Calu3 (cell line): ENCODE results near the gene TCF4. TPM values are rescaled to one million over a fixed set of nuclear protein-coding genes. Genes with fewer than 3 reads are reported as not detected.
A peak's percentile ranks its signal among the peaks of the same experiment; 100 is the strongest.

Experiments used
- BruUV-seq: library from RNA; stranded (reverse); fragments of 400-500 nt; replicated peaks from 2 replicates; lab custom pipeline; 2021; lab: Mats Ljungman, UMichigan
- CTCF ChIA-PET: fragments of 300-600 bp; sonication (Branson Sonifier 250); formaldehyde crosslinking; loops from one replicate; lab custom pipeline; 2022; ENCODE audit warnings: antibody characterized with exemption; lab: Charles Lee
- DNase-seq: peaks from one replicate; pipeline ENCODE4 v3.0.0; 2022
- H3K27ac Mint-ChIP-seq: one replicate; pipeline ENCODE4 v1.8.0; 2022; ENCODE audit warnings: mixed read lengths; ENCODE audit not compliant: unreplicated experiment
- H3K27me3 Mint-ChIP-seq: one replicate; pipeline ENCODE4 v1.8.0; 2022; ENCODE audit warnings: mixed read lengths; ENCODE audit not compliant: unreplicated experiment
- H3K36me3 Mint-ChIP-seq: one replicate; pipeline ENCODE4 v1.8.0; 2022; ENCODE audit warnings: mild to moderate bottlenecking, moderate library complexity, mixed read lengths; ENCODE audit not compliant: insufficient read depth, unreplicated experiment
- H3K4me1 Mint-ChIP-seq: one replicate; pipeline ENCODE4 v1.8.0; 2022; ENCODE audit warnings: mild to moderate bottlenecking, low read depth, mixed read lengths; ENCODE audit not compliant: unreplicated experiment
- H3K4me3 Mint-ChIP-seq: one replicate; pipeline ENCODE4 v1.8.0; 2022; ENCODE audit warnings: mild to moderate bottlenecking, low read depth, moderate library complexity, mixed read lengths; ENCODE audit not compliant: unreplicated experiment
- H3K9me3 Mint-ChIP-seq: one replicate; pipeline ENCODE4 v1.8.0; 2022; ENCODE audit warnings: low read depth, mixed read lengths; ENCODE audit not compliant: unreplicated experiment
- intact Hi-C: fragments of 100-400 bp; cut with micrococcal nuclease; formaldehyde crosslinking; loops from one replicate; pipeline ENCODE4 v1.10.0; 2022; ENCODE audit not compliant: unreplicated experiment
- total RNA-seq: library from RNA; stranded (reverse); gene quantifications from 2 replicates; pipeline ENCODE4 v1.2.3, GENCODE V29; 2022
- TF ChIP-seq, protein P1 (sequence below): fragments of 200-600 bp; IDR thresholded peaks from one replicate; pipeline ENCODE4 v1.8.0; 2022; ENCODE audit warnings: antibody characterized with exemption; ENCODE audit not compliant: unreplicated experiment

The TCF4 gene
- total RNA-seq, 1 experiment from 2014 or later, result 0.21 TPM

DNA sequence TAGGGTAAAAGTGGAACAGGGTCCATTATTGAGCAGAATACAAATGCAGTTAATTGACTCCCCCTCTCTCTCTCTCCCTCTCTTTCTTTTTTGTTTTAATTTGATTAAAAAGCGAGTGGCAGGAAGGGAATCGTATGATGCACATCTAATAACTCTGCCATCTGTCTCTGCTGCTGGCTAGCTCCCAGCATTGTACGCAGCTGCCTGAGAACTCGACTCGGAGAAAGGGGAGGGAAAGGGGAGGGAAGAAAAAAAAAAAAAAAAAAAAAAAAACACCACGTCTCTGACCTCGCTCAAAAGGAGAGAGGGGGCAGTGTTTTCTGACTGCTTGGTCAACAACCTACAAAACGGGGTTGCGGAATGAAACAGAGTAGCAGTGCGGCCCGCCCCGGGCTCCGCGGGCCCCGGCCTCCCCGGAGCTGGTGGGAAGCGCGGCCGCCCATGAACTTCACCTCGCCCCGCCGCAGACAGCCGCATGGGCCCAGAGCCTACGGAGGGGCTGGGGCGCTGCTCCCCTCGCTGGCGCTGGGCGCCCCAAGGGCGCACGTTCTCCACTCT is 265.7 kb downstream of the TCF4 start:
- H3K4me3 Mint-ChIP-seq, result peak overlapping the region; percentile 45
- CTCF ChIA-PET, result interaction anchor here (0.6 to 0.7 kb wide), 2 partner anchors 64 to 134 kb away, joined by 4 to 5 read pairs; no protein-coding TSS in a partner anchor
- no peaks in the 10 kb centered on the region for H3K9me3 Mint-ChIP-seq
- intact Hi-C loops, result loop anchor here (10.0 kb wide), 1 partner anchor 87 kb away; no protein-coding TSS in a partner anchor
- no peak for DNase-seq
- H3K27me3 Mint-ChIP-seq, result peaks cover 7% of the 10 kb centered on the region
- TF ChIP-seq, protein P1, sequence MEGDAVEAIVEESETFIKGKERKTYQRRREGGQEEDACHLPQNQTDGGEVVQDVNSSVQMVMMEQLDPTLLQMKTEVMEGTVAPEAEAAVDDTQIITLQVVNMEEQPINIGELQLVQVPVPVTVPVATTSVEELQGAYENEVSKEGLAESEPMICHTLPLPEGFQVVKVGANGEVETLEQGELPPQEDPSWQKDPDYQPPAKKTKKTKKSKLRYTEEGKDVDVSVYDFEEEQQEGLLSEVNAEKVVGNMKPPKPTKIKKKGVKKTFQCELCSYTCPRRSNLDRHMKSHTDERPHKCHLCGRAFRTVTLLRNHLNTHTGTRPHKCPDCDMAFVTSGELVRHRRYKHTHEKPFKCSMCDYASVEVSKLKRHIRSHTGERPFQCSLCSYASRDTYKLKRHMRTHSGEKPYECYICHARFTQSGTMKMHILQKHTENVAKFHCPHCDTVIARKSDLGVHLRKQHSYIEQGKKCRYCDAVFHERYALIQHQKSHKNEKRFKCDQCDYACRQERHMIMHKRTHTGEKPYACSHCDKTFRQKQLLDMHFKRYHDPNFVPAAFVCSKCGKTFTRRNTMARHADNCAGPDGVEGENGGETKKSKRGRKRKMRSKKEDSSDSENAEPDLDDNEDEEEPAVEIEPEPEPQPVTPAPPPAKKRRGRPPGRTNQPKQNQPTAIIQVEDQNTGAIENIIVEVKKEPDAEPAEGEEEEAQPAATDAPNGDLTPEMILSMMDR, result no peak
- H3K4me1 Mint-ChIP-seq, result no peaks in the 10 kb centered on the region
- no peaks in the 10 kb centered on the region for H3K36me3 Mint-ChIP-seq
- no TSS peak for BruUV-seq
- H3K27ac Mint-ChIP-seq, result no peak overlapping the region

DNA sequence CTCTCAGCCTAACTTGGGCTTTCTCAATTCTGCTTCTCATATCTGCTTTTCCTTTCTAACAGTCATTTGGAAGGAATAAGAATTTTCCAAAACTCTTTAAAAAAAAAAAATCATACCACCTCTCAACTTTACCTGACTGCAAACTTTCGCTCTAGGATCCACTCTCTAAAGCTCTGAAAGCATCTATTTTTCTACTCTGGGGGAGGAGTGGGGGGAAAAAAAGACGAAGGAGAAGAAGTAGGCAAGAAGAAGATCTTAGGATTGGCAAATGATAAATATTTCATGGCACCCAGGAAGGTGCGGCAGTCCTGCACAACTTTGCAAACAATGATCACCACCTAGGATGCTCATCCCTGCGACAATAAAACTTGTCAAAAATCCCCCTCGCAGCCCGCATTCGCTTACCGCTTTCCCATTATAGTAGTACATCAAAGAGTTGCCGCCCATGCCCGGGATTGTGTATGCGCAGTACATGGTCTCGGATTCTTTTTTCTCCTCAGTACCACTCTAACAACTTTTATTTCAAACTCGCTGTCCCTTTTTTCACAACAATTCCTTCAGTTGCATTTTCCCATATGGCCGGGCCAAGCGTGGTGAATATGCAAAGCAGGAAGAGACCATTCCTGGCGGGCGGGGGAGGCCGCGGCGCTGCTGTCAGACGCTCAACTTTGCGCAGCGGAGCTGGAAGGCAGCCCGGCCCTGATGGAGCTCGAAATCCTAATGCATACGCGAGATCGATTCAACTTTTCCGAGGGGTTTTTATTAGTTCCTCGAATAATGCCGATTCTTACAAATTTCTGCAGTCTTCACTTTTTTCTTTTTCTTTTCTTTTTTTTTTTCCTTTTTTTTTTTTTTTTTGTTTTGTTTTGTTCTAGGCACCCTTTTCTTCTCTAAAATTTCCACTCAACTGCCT is 266.5 kb downstream of the TCF4 start:
- peak; percentile 35 for DNase-seq
- no peaks in the 10 kb centered on the region for H3K36me3 Mint-ChIP-seq
- BruUV-seq, result no TSS peak
- intact Hi-C loops, result loop anchor here (10.0 kb wide), 1 partner anchor 87 kb away; no protein-coding TSS in a partner anchor
- TF ChIP-seq, protein P1, result no peak
- H3K27ac Mint-ChIP-seq, result no peak overlapping the region
- H3K4me3 Mint-ChIP-seq, result peak overlapping the region; percentile 45
- H3K9me3 Mint-ChIP-seq, result no peaks in the 10 kb centered on the region
- H3K4me1 Mint-ChIP-seq, result no peaks in the 10 kb centered on the region
- CTCF ChIA-PET, result interaction anchor here (0.6 to 0.7 kb wide), 2 partner anchors 65 to 135 kb away, joined by 4 to 5 read pairs; no protein-coding TSS in a partner anchor
- peaks cover 7% of the 10 kb centered on the region for H3K27me3 Mint-ChIP-seq

DNA sequence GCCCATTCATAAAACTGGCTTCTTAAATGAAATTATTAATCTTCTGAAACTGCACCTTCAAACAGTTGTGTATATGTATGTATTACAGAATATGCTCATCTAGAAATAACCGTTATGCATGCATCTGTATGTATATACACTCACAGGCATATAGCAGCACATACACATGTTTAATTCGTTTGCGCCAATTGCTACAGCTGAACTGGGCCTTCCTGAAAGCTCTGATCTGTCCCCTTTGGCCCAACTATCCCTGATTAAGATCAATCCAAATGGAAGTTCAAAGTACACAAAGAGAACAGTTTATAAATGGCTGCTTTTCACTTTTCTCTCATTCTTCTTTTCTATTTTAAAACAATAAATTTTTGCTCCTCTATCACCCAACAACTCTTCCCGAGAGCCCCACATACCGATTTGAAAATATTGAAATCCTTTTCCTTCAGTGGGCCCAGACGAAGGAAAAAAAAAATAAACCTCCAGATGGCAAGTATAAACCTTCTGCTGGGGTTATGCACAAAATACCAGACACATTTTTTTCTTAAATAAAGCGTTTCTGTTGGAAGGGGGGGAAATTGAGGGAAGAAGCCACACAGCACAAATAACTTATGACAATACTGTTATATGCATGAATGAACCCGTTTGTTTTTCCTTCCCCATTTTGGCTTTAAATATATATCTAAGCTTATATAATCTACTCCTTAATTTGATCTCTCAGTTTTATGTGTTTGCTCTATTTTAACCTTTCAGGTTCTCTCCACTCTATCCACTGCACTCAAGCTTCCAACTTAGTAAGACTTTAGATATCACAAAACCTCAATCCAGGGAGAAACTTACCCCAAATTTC is 267.3 kb downstream of the TCF4 start:
- no peaks in the 10 kb centered on the region for H3K4me1 Mint-ChIP-seq
- no peaks in the 10 kb centered on the region for H3K36me3 Mint-ChIP-seq
- TF ChIP-seq, protein P1, result no peak
- H3K27ac Mint-ChIP-seq, result no peak overlapping the region
- CTCF ChIA-PET, result no interaction called here
- BruUV-seq, result no TSS peak
- no peaks in the 10 kb centered on the region for H3K9me3 Mint-ChIP-seq
- H3K27me3 Mint-ChIP-seq, result peaks cover 7% of the 10 kb centered on the region
- no peak for DNase-seq
- intact Hi-C loops, result loop anchor here (10.0 kb wide), 1 partner anchor 86 kb away; no protein-coding TSS in a partner anchor
- no peak overlapping the region for H3K4me3 Mint-ChIP-seq
